T-helper 1 cell treated with Interleukin-12 subunit alpha and Interleukin-12 subunit beta and Interleukin-4 antibody, amounts not matched to agents 30 μg/mL and 1 μg/mL, for 36 hours (primary cell): ENCODE data around the gene E2F1.

Source experiments
- H3K27ac Mint-ChIP-seq: one replicate; pipeline ENCODE4 v1.8.0; 2021; ENCODE audit warnings: mild to moderate bottlenecking, mixed read lengths
- H3K27me3 Mint-ChIP-seq: one replicate; pipeline ENCODE4 v1.8.0; 2021; ENCODE audit warnings: low read depth, mixed read lengths
- H3K36me3 Mint-ChIP-seq: one replicate; pipeline ENCODE4 v1.8.0; 2021; ENCODE audit warnings: low read depth, mixed read lengths
- H3K4me1 Mint-ChIP-seq: one replicate; pipeline ENCODE4 v1.8.0; 2021; ENCODE audit warnings: low read depth, mixed read lengths
- H3K4me3 Mint-ChIP-seq: one replicate; pipeline ENCODE4 v1.8.0; 2021; ENCODE audit warnings: mild to moderate bottlenecking, moderate library complexity, mixed read lengths
- H3K9me3 Mint-ChIP-seq: one replicate; pipeline ENCODE4 v1.8.0; 2021; ENCODE audit warnings: mixed read lengths

E2F1 gene

DNA sequence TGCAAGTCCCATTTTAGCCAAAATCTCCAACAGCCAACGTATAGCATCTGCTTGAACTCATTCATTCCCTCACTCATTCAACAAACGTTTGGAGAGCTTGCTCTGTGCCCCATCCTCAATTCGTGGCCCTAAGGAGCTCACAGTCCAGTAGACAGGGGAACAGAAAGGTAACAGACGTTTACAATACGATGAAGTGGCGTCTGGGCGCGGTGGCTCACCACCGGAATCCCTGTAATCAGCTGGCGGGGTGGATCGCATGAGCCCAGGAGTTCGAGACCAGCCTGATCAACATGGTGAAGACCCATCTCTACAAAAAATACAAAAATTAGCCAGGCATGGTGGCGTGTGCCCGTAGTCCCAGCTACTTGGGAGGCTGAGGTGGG, 790 bp upstream of the E2F1 start:
- no peaks in the 10 kb centered on the region for H3K27me3 Mint-ChIP-seq
- no peaks in the 10 kb centered on the region for H3K9me3 Mint-ChIP-seq
- peaks cover 62% of the 10 kb centered on the region for H3K4me1 Mint-ChIP-seq
- H3K27ac Mint-ChIP-seq: peak overlapping the region; percentile 89
- H3K36me3 Mint-ChIP-seq: peaks cover 7% of the 10 kb centered on the region
- H3K4me3 Mint-ChIP-seq: peak overlapping the region; percentile 84

- H3K4me3 Mint-ChIP-seq: peak overlapping the region; percentile 92
- no peaks in the 10 kb centered on the region for H3K9me3 Mint-ChIP-seq
Measured at GRCh38 chr20:33685328-33686099, 671 bp downstream of the E2F1 start.

GRCh38 chr20:33684533-33685327, 1.5 kb downstream of the E2F1 start:
- Mint-ChIP-seq H3K27ac (peak overlapping the region; percentile 91), H3K9me3 (no peaks in the 10 kb centered on the region), H3K4me3 (peak overlapping the region; percentile 92), H3K4me1 (peaks cover 72% of the 10 kb centered on the region), H3K36me3 (peaks cover 14% of the 10 kb centered on the region), H3K27me3 (no peaks in the 10 kb centered on the region)

More at GRCh38 chr20:33685328-33686099, 671 bp downstream of the E2F1 start:
- Mint-ChIP-seq H3K36me3 (peaks cover 13% of the 10 kb centered on the region), H3K4me1 (peaks cover 72% of the 10 kb centered on the region), H3K27me3 (no peaks in the 10 kb centered on the region), H3K27ac (peak overlapping the region; percentile 91)

DNA sequence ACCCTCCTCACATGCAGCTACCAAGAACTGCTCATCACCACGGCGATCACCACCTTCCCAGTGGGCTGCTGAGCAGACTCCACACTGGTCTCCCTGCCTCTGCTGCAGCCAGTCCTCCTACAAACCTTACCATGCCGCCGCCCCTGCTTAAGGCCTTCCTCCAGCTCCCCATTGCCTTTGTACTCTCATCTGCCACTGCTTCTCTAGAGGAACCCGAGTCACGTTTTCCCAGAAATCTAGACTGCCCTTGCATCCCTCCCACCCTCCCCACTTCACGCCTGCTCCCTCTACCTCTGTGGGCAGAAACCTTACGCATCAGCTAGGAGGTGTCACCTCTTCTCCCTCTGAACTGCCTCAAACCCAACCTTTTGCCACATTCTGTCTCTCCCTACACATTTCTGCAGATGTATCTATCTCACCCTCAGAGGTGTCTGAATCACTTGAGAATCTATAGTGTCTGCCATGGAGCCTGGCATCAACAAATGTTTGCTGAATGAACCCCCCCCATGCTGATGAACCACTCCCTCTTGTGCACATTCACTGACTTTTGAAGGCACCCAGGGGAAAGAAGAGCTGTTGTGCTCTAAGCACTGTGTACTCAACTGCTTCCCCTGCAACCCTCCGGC, 4.3 kb downstream of the E2F1 start:
- no peaks in the 10 kb centered on the region for H3K27me3 Mint-ChIP-seq
- peak overlapping the region; percentile 91 for H3K27ac Mint-ChIP-seq
- H3K9me3 Mint-ChIP-seq: no peaks in the 10 kb centered on the region
- H3K36me3 Mint-ChIP-seq: peaks cover 26% of the 10 kb centered on the region
- H3K4me1 Mint-ChIP-seq: peaks cover 63% of the 10 kb centered on the region
- H3K4me3 Mint-ChIP-seq: peak overlapping the region; percentile 72

- H3K27ac Mint-ChIP-seq: peak overlapping the region; percentile 91
Measured at GRCh38 chr20:33681288-33681687, 4.9 kb downstream of the E2F1 start.

DNA sequence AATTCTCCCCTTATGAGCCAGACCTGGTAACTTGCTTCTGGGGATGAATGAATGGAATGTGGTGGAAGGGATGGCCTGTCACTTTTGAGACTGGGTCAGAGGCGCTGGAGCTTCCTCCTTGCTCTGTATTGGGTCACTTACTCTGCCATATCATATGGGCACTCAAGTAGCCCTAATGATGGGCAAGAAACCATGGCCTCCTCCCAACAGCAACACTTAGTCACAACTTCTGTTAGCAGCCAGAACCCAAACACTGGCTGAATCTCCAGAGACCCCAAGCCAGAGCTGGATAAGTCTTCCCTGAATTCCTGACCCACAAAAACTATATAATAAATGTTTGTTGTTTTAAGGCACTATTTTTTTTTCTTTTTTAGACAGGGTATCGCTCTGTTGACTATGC, 5.5 kb downstream of the E2F1 start:
- no peaks in the 10 kb centered on the region for H3K27me3 Mint-ChIP-seq
- peaks cover 32% of the 10 kb centered on the region for H3K36me3 Mint-ChIP-seq
- H3K4me3 Mint-ChIP-seq: peak overlapping the region; percentile 40
- H3K9me3 Mint-ChIP-seq: no peaks in the 10 kb centered on the region
- H3K4me1 Mint-ChIP-seq: peaks cover 65% of the 10 kb centered on the region
- peak overlapping the region; percentile 91 for H3K27ac Mint-ChIP-seq

More at GRCh38 chr20:33681288-33681687, 4.9 kb downstream of the E2F1 start:
- peaks cover 29% of the 10 kb centered on the region for H3K36me3 Mint-ChIP-seq
- H3K27me3 Mint-ChIP-seq: no peaks in the 10 kb centered on the region
- H3K4me3 Mint-ChIP-seq: peak overlapping the region; percentile 40
- H3K9me3 Mint-ChIP-seq: no peaks in the 10 kb centered on the region
- peaks cover 61% of the 10 kb centered on the region for H3K4me1 Mint-ChIP-seq

DNA sequence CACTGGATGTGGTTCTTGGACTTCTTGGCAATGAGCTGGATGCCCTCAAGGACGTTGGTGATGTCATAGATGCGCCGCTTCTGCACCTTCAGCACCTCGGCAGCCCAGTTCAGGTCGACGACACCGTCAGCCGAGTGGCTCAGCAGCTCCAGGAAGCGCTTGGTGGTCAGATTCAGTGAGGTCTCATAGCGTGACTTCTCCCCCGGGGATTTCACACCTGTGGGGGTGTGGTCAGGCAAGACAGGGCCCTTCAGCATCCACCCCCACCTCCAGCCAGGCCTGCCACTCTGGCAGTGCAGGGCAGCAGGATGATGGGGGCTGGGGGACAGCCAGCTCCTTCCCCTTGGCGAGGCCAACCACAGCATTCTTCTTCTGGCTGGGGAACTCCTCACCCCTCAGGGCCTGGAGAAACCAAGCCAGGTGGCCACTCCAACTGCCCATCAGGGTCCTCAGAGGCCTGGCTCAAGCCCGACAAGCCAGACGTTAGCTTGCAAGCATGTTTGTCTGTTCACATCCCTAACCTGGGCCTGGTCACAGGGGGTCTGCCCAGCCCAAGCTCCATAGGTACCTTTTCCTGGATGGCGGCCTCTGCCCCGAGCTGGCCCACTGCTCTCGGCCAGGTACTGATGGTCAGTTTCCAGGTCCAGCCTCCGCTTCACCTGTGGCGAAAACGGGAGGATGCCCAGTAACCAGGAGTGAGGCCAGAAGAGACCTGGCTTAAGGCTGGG, 6.3 kb downstream of the E2F1 start:
- H3K36me3 Mint-ChIP-seq: peaks cover 33% of the 10 kb centered on the region
- no peaks in the 10 kb centered on the region for H3K9me3 Mint-ChIP-seq
- H3K4me1 Mint-ChIP-seq: peaks cover 67% of the 10 kb centered on the region
- H3K27ac Mint-ChIP-seq: peak overlapping the region; percentile 91
- peak overlapping the region; percentile 55 for H3K4me3 Mint-ChIP-seq
- no peaks in the 10 kb centered on the region for H3K27me3 Mint-ChIP-seq

GRCh38 chr20:33677991-33678702, 8.0 kb downstream of the E2F1 start:
- no peaks in the 10 kb centered on the region for H3K27me3 Mint-ChIP-seq
- peak overlapping the region; percentile 55 for H3K4me3 Mint-ChIP-seq
- peaks cover 34% of the 10 kb centered on the region for H3K36me3 Mint-ChIP-seq
- no peaks in the 10 kb centered on the region for H3K9me3 Mint-ChIP-seq
- peaks cover 64% of the 10 kb centered on the region for H3K4me1 Mint-ChIP-seq
- H3K27ac Mint-ChIP-seq: peak overlapping the region; percentile 61

DNA sequence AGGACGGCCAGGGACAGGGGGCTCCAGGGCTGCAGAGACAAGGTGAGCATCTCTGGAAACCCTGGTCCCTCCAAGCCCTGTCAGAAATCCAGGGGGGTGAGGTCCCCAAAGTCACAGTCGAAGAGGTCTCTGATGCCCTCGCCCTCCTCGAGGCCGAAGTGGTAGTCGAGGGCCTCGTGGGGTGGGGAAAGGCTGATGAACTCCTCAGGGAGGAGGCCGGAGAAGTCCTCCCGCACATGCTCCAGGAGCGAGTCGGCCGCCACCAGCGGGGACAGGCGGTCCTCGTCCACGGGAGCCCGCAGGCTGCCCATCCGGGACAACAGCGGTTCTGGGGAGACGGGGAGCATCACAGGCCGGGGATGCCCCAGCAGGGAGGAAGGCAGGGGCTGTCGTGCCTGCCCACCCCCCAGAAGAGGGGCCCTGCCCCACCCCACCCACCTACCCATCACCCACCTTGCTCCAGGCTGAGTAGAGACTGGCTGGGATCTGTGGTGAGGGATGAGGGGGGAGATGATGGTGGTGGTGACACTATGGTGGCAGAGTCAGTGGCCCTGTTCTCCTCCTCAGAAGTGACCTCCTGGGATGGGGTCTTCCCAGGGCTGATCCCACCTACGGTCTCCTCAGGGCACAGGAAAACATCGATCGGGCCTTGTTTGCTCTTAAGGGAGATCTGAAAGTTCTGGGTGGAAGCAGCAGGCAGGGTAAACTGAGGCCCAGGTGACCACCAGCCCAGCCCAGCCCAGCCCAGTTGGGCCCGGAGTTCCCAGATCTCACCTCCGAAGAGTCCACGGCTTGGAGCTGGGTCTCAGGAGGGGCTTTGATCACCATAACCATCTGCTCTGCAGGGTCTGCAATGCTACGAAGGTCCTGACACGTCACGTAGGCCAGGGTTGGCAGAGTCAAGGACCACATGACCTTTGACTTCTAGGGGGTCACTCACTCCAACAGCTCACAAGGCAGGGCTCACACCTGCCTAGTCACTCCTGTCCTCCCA, 9.2 kb downstream of the E2F1 start:
- peaks cover 61% of the 10 kb centered on the region for H3K4me1 Mint-ChIP-seq
- H3K27ac Mint-ChIP-seq: peak overlapping the region; percentile 41
- no peaks in the 10 kb centered on the region for H3K9me3 Mint-ChIP-seq
- no peaks in the 10 kb centered on the region for H3K27me3 Mint-ChIP-seq
- H3K36me3 Mint-ChIP-seq: peaks cover 31% of the 10 kb centered on the region
- no peak overlapping the region for H3K4me3 Mint-ChIP-seq

DNA sequence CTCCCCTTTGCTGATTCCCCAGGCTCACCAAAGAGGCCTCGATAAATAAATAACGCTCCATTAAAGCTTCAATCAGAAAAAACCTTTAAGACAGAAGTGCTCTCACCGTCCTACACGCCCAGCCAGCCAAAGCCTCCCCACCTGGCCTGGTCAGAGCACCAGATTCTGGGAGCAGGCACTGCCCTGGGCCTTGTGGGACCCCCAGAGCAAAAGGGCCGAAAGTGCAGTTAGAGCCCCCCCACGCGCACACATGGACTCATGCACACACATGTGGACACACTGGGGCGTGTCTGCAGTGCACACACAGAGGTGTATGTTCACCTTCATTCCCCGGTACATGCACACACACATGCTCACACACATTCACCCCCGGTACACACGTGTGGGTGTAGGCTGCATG, 10.1 kb downstream of the E2F1 start:
- peaks cover 30% of the 10 kb centered on the region for H3K36me3 Mint-ChIP-seq
- no peaks in the 10 kb centered on the region for H3K9me3 Mint-ChIP-seq
- peaks cover 58% of the 10 kb centered on the region for H3K4me1 Mint-ChIP-seq
- H3K27ac Mint-ChIP-seq: peak overlapping the region; percentile 57
- no peaks in the 10 kb centered on the region for H3K27me3 Mint-ChIP-seq
- H3K4me3 Mint-ChIP-seq: no peak overlapping the region

DNA sequence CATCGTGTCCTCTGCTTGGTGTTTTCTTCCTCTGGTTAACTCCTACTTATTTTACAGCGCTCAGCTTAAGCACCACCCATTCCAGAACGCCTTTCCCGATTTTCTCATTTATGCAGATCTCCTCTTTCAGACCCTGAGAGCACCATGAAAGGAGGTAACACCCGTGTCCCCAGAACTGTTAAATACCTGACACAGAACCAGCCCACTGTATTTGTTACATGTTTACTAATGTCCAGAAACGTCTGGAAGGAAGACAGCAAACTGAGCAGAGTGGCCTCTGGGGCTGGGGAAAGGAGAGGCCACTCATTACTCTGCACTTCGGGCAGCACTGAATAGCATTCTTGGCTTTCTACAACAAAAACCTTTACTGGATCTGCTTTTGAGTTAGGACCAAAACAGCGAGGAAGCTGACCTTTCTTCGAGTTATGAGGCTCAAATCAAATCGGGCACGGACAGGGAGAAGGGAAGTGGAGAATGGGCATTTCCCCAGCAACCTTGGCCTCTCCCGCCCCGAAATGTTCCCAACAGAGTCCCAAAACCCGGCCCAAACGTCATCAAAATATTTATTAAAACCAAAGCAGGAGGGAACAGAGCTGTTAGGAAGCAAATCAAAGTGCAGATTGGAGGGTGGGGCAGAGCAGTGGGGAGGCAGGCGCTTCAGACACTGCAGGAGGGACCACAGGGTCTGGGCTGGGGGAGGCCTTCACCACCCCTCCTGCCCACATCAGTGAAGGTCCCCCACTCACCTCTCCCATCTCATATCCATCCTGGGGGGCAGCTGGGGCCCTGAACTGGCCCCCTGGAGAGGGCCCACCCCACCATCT, 10.8 kb downstream of the E2F1 start:
- H3K4me1 Mint-ChIP-seq: peaks cover 50% of the 10 kb centered on the region
- H3K36me3 Mint-ChIP-seq: peaks cover 31% of the 10 kb centered on the region
- peak overlapping the region; percentile 76 for H3K27ac Mint-ChIP-seq
- no peaks in the 10 kb centered on the region for H3K27me3 Mint-ChIP-seq
- peak overlapping the region; percentile 75 for H3K4me3 Mint-ChIP-seq
- H3K9me3 Mint-ChIP-seq: no peaks in the 10 kb centered on the region
